ENCODE results near the gene C12orf75. TPM values are rescaled to one million over a fixed set of nuclear protein-coding genes. Genes with fewer than 3 reads are reported as not detected.
"Not testable (repeated sequence)": the region's sequence is repeated elsewhere in the genome, so short reads cannot be mapped to it uniquely, and the experiment has no call there.

C12orf75 gene
- total RNA-seq, 4 donors from 2014 or later, result 8.5 to 56.3 (median 13.7) TPM

- Histone ChIP-seq H3K36me3 (no peaks in the 10 kb centered on the region), H3K27ac (no peak overlapping the region), H3K4me1 (no peaks in the 10 kb centered on the region), H3K27me3 (no peaks in the 10 kb centered on the region), H3K9me3 (no peaks in the 10 kb centered on the region), H3K4me3 (no peak overlapping the region)
- intact Hi-C loops (cut with DNase I), result no loop called here
- DNase-seq, result no peak
- TF ChIP-seq POLR2A (IDR thresholded peaks at IDR 0.05), result no peak
- no peak for TF ChIP-seq CTCF (IDR thresholded peaks at IDR 0.05)
- WGBS, 2 donors, result 92 to 94% methylated on average over 4 of the region's 4 CpGs
Observed at GRCh38 chr12:105400227-105400626, 69.7 kb downstream of the C12orf75 start.

- Histone ChIP-seq H3K4me1 (no peaks in the 10 kb centered on the region), H3K27ac (no peak overlapping the region), H3K36me3 (no peaks in the 10 kb centered on the region), H3K9me3 (no peaks in the 10 kb centered on the region), H3K4me3 (no peak overlapping the region), H3K27me3 (no peaks in the 10 kb centered on the region)
- WGBS, 2 donors, result 84 to 93% methylated on average over 4 of the region's 4 CpGs
- DNase-seq, result no peak
- intact Hi-C loops (cut with DNase I), result no loop called here
- TF ChIP-seq POLR2A (IDR thresholded peaks at IDR 0.05), result no peak
- no peak for TF ChIP-seq CTCF (IDR thresholded peaks at IDR 0.05)
Observed at GRCh38 chr12:105401198-105401597, 70.7 kb downstream of the C12orf75 start.

GRCh38 chr12:105402366-105402765 lies 71.9 kb downstream of the C12orf75 start:
- H3K27me3 ChIP-seq, result no peaks in the 10 kb centered on the region
- H3K4me1 ChIP-seq, result no peaks in the 10 kb centered on the region
- no peaks in the 10 kb centered on the region for H3K9me3 ChIP-seq
- H3K4me3 ChIP-seq, result no peak overlapping the region
- DNase-seq, result no peak
- intact Hi-C loops (cut with DNase I), result no loop called here
- 94 to 95% methylated on average over 5 of the region's 5 CpGs for WGBS, 2 donors
- H3K27ac ChIP-seq, result no peak overlapping the region
- TF ChIP-seq CTCF (IDR thresholded peaks at IDR 0.05) (no peak), POLR2A (IDR thresholded peaks at IDR 0.05) (no peak)
- H3K36me3 ChIP-seq, result no peaks in the 10 kb centered on the region

- no peaks in the 10 kb centered on the region for H3K36me3 ChIP-seq
- H3K4me3 ChIP-seq, result no peak overlapping the region
- DNase-seq, result no peak
- no peaks in the 10 kb centered on the region for H3K4me1 ChIP-seq
- TF ChIP-seq CTCF (IDR thresholded peaks at IDR 0.05) (no peak), POLR2A (IDR thresholded peaks at IDR 0.05) (no peak)
- no peaks in the 10 kb centered on the region for H3K27me3 ChIP-seq
- no peak overlapping the region for H3K27ac ChIP-seq
- no peaks in the 10 kb centered on the region for H3K9me3 ChIP-seq
- intact Hi-C loops (cut with DNase I), result no loop called here
- WGBS, 2 donors, result 40% methylated on average over 1 of the region's 1 CpG
Observed at GRCh38 chr12:105403095-105403494, 72.6 kb downstream of the C12orf75 start.

GRCh38 chr12:105404134-105404533 lies 73.6 kb downstream of the C12orf75 start:
- H3K4me3 ChIP-seq; H3K4me1 ChIP-seq; DNase-seq; H3K36me3 ChIP-seq; H3K9me3 ChIP-seq; H3K27me3 ChIP-seq; H3K27ac ChIP-seq; intact Hi-C loops (cut with DNase I): not testable (repeated sequence)
- 89 to 100% methylated on average over 3 of the region's 3 CpGs for WGBS, 2 donors

GRCh38 chr12:105406497-105406896 lies 76.0 kb downstream of the C12orf75 start:
- TF ChIP-seq POLR2A (IDR thresholded peaks at IDR 0.05) (no peak), CTCF (IDR thresholded peaks at IDR 0.05) (no peak)
- Histone ChIP-seq H3K4me3 (no peak overlapping the region), H3K27ac (no peak overlapping the region), H3K27me3 (peaks cover 0 to 5% (median 0%) of the 10 kb centered on the region in 4 donors), H3K4me1 (peaks cover 0 to 8% (median 0%) of the 10 kb centered on the region in 3 donors), H3K36me3 (no peaks in the 10 kb centered on the region), H3K9me3 (no peaks in the 10 kb centered on the region)
- 89 to 94% methylated on average over 6 to 7 of the region's 7 CpGs for whole genome bisulfite sequencing, 2 donors
- no peak for DNase-seq
- intact Hi-C loops (cut with DNase I), result no loop called here
